T-helper 2 cell treated with Interferon-gamma antibody and Interleukin-4, amounts not matched to agents 5 μg/mL and 100 μg/mL, for 36 hours (primary cell): Measurements from ENCODE around the gene CREB3L2.
"Not testable (repeated sequence)": the region's sequence is repeated elsewhere in the genome, so short reads cannot be mapped to it uniquely, and the experiment has no call there.

Source experiments
- DNase-seq: peaks from one replicate; pipeline ENCODE4 v3.0.0; 2021; ENCODE audit warnings: low spot score
- H3K27ac Mint-ChIP-seq: one replicate; pipeline ENCODE4 v1.8.0; 2021; ENCODE audit warnings: mild to moderate bottlenecking, mixed read lengths
- H3K27me3 Mint-ChIP-seq: one replicate; pipeline ENCODE4 v1.8.0; 2021; ENCODE audit warnings: low read depth, mixed read lengths
- H3K36me3 Mint-ChIP-seq: one replicate; pipeline ENCODE4 v1.8.0; 2021; ENCODE audit warnings: low read depth, mixed read lengths
- H3K4me1 Mint-ChIP-seq: one replicate; pipeline ENCODE4 v1.8.0; 2021; ENCODE audit warnings: low read depth, mixed read lengths
- H3K4me3 Mint-ChIP-seq: one replicate; pipeline ENCODE4 v1.8.0; 2022; ENCODE audit warnings: mild to moderate bottlenecking, moderate library complexity, mixed read lengths
- H3K9me3 Mint-ChIP-seq: one replicate; pipeline ENCODE4 v1.8.0; 2021; ENCODE audit warnings: mixed read lengths

Gene CREB3L2, protein sequence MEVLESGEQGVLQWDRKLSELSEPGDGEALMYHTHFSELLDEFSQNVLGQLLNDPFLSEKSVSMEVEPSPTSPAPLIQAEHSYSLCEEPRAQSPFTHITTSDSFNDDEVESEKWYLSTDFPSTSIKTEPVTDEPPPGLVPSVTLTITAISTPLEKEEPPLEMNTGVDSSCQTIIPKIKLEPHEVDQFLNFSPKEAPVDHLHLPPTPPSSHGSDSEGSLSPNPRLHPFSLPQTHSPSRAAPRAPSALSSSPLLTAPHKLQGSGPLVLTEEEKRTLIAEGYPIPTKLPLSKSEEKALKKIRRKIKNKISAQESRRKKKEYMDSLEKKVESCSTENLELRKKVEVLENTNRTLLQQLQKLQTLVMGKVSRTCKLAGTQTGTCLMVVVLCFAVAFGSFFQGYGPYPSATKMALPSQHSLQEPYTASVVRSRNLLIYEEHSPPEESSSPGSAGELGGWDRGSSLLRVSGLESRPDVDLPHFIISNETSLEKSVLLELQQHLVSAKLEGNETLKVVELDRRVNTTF

DNA sequence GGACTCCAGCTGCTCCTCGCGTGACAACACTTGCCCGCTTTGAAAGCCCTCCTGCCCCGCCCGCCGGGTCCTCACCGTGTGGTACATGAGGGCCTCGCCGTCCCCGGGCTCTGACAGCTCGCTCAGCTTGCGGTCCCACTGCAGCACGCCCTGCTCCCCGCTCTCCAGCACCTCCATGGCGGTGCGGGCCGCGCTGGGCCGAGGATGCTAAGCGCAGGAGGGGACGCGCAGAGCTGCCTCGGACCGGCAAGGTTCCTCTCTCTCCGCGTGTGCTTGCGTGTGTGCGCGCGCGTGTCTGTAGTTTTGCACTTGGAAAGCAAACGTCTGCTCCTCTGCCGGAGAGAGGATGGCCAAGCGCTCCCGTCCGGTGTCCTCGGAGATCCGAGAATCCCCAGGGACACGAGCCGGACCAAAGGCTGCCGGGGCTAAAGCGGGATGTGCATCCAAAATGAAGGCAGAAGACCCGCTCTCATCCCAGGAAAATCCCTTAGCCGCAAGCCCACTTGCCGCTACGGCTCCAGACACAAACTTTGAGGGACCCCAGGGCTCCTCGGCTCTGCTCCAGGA lies at the start of gene CREB3L2:
Gene CREB3L2, minus strand, starts transcription at position 558 of the 567 bp plus-strand sequence. Its CDS starts 381 bp downstream, at position 177.
- no peaks in the 10 kb centered on the region for H3K27me3 Mint-ChIP-seq
- H3K27ac Mint-ChIP-seq = peak within 1 kb of the TSS; percentile 93
- peak; percentile 63 for DNase-seq
- peaks cover 42% of the 10 kb centered on the region for H3K4me1 Mint-ChIP-seq
- peak within 1 kb of the TSS; percentile 89 for H3K4me3 Mint-ChIP-seq
- peaks cover 19% of the 10 kb centered on the region for H3K36me3 Mint-ChIP-seq
- H3K9me3 Mint-ChIP-seq = no peaks in the 10 kb centered on the region

GRCh38 chr7:138049505-138050116 lies 47.7 kb upstream of the CREB3L2 start:
- H3K4me1 Mint-ChIP-seq = no peaks in the 10 kb centered on the region
- H3K27ac Mint-ChIP-seq = no peak overlapping the region
- H3K9me3 Mint-ChIP-seq = peaks cover 9% of the 10 kb centered on the region
- H3K36me3 Mint-ChIP-seq = no peaks in the 10 kb centered on the region
- no peak for DNase-seq
- H3K4me3 Mint-ChIP-seq = no peak overlapping the region
- H3K27me3 Mint-ChIP-seq = no peaks in the 10 kb centered on the region

DNA sequence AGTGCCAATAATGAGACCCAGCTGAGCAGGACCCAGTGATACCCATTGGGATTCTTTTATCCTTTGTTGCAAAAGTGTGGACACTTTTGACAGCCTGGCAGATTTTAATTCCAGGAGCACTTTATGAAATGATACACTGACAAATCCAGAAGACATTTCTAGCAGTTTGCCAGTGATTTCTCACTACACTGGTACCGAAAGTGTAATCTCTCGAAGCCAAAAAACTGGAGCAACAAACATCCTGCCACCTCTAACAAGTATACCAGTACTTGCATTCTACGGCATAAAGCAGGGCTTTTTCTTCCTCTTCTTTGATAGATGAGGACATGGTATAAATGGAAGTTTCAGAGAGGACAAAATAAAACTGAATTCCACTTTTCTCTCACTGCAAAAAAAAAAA lies 46.0 kb upstream of the CREB3L2 start:
- no peak overlapping the region for H3K4me3 Mint-ChIP-seq
- DNase-seq = no peak
- H3K4me1 Mint-ChIP-seq = no peaks in the 10 kb centered on the region
- no peaks in the 10 kb centered on the region for H3K36me3 Mint-ChIP-seq
- H3K27me3 Mint-ChIP-seq = peaks cover 3% of the 10 kb centered on the region
- no peak overlapping the region for H3K27ac Mint-ChIP-seq
- peaks cover 9% of the 10 kb centered on the region for H3K9me3 Mint-ChIP-seq

- H3K36me3 Mint-ChIP-seq = no peaks in the 10 kb centered on the region
- H3K27me3 Mint-ChIP-seq = peaks cover 4% of the 10 kb centered on the region
- no peak overlapping the region for H3K4me3 Mint-ChIP-seq
- no peak overlapping the region for H3K27ac Mint-ChIP-seq
- H3K9me3 Mint-ChIP-seq = no peaks in the 10 kb centered on the region
- no peaks in the 10 kb centered on the region for H3K4me1 Mint-ChIP-seq
- no peak for DNase-seq
These were observed 43.0 kb upstream of the CREB3L2 start for GRCh38 chr7:138044897-138045296.

DNA sequence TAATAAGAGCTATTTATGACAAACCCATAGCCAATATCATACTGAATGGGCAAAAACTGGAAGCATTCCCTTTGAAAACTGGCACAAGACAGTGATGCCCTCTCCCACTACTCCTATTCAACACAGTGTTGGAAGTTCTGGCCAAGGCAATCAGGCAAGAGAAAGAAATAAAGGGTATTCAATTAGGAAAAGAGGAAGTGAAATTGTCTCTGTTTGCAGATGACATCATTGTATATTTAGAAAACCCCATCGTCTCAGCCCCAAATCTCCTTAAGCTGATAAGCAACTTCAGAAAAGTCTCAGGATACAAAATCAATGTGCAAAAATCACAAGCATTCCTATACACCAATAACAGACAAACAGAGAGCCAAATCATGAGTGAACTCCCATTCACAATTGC lies 38.2 kb upstream of the CREB3L2 start:
- H3K4me3 Mint-ChIP-seq, H3K4me1 Mint-ChIP-seq, H3K36me3 Mint-ChIP-seq, DNase-seq, H3K27ac Mint-ChIP-seq, H3K9me3 Mint-ChIP-seq: not testable (repeated sequence)
- H3K27me3 Mint-ChIP-seq = peaks cover 11% of the 10 kb centered on the region

GRCh38 chr7:138036135-138036534 lies 34.2 kb upstream of the CREB3L2 start:
- no peak for DNase-seq
- no peak overlapping the region for H3K27ac Mint-ChIP-seq
- H3K36me3 Mint-ChIP-seq = no peaks in the 10 kb centered on the region
- H3K4me1 Mint-ChIP-seq = no peaks in the 10 kb centered on the region
- no peak overlapping the region for H3K4me3 Mint-ChIP-seq
- H3K9me3 Mint-ChIP-seq = peaks cover 12% of the 10 kb centered on the region
- peaks cover 8% of the 10 kb centered on the region for H3K27me3 Mint-ChIP-seq

- H3K36me3 Mint-ChIP-seq = no peaks in the 10 kb centered on the region
- no peak for DNase-seq
- H3K27ac Mint-ChIP-seq = no peak overlapping the region
- H3K27me3 Mint-ChIP-seq = peaks cover 3% of the 10 kb centered on the region
- H3K4me1 Mint-ChIP-seq = no peaks in the 10 kb centered on the region
- no peak overlapping the region for H3K4me3 Mint-ChIP-seq
- H3K9me3 Mint-ChIP-seq = peaks cover 12% of the 10 kb centered on the region
These were observed 31.4 kb upstream of the CREB3L2 start for GRCh38 chr7:138033241-138033640.

- Mint-ChIP-seq H3K4me1 (no peaks in the 10 kb centered on the region), H3K27ac (no peak overlapping the region), H3K9me3 (peaks cover 12% of the 10 kb centered on the region), H3K36me3 (no peaks in the 10 kb centered on the region), H3K4me3 (no peak overlapping the region), H3K27me3 (peaks cover 3% of the 10 kb centered on the region)
- DNase-seq = no peak
These were observed 30.9 kb upstream of the CREB3L2 start for GRCh38 chr7:138032770-138033169.

- no peak overlapping the region for H3K4me3 Mint-ChIP-seq
- peaks cover 3% of the 10 kb centered on the region for H3K27me3 Mint-ChIP-seq
- H3K9me3 Mint-ChIP-seq = peaks cover 12% of the 10 kb centered on the region
- no peaks in the 10 kb centered on the region for H3K4me1 Mint-ChIP-seq
- no peaks in the 10 kb centered on the region for H3K36me3 Mint-ChIP-seq
- no peak for DNase-seq
- H3K27ac Mint-ChIP-seq = no peak overlapping the region
These were observed 30.3 kb upstream of the CREB3L2 start for GRCh38 chr7:138032186-138032585.

GRCh38 chr7:138030679-138031351 lies 28.9 kb upstream of the CREB3L2 start:
- H3K4me3 Mint-ChIP-seq = no peak overlapping the region
- H3K36me3 Mint-ChIP-seq = no peaks in the 10 kb centered on the region
- H3K27me3 Mint-ChIP-seq = peaks cover 5% of the 10 kb centered on the region
- peaks cover 12% of the 10 kb centered on the region for H3K9me3 Mint-ChIP-seq
- H3K4me1 Mint-ChIP-seq = no peaks in the 10 kb centered on the region
- DNase-seq = no peak
- H3K27ac Mint-ChIP-seq = no peak overlapping the region

DNA sequence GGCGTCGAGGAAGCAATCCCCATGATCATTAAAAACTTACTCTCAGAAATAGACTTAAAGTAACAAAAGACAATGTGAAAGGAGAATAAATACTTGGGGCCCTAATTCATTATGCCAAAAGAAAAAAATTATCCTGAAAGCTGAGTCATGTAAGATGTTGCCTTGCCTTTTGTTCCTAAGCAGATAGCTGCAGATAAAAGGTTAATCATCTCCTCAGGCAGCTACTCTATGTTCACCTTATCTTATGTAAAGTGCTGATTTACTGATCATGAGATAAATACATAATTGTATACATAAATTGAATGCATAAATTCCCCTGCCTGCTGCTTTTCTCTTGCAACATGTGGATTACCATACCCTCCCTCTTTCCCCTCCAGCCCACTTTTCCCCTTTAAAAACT lies 28.1 kb upstream of the CREB3L2 start:
- Mint-ChIP-seq H3K36me3 (no peaks in the 10 kb centered on the region), H3K27me3 (peaks cover 5% of the 10 kb centered on the region), H3K9me3 (peaks cover 14% of the 10 kb centered on the region), H3K27ac (no peak overlapping the region), H3K4me3 (no peak overlapping the region), H3K4me1 (no peaks in the 10 kb centered on the region)
- no peak for DNase-seq

- no peak overlapping the region for H3K27ac Mint-ChIP-seq
- H3K36me3 Mint-ChIP-seq = no peaks in the 10 kb centered on the region
These were observed 27.2 kb upstream of the CREB3L2 start for GRCh38 chr7:138029126-138029525.

GRCh38 chr7:138027100-138027499 lies 25.2 kb upstream of the CREB3L2 start:
- Mint-ChIP-seq H3K27ac (no peak overlapping the region), H3K9me3 (peaks cover 12% of the 10 kb centered on the region), H3K4me1 (peaks cover 5% of the 10 kb centered on the region), H3K27me3 (peaks cover 5% of the 10 kb centered on the region), H3K4me3 (no peak overlapping the region), H3K36me3 (no peaks in the 10 kb centered on the region)
- no peak for DNase-seq

More at GRCh38 chr7:138029126-138029525, 27.2 kb upstream of the CREB3L2 start:
- peaks cover 2% of the 10 kb centered on the region for H3K4me1 Mint-ChIP-seq
- no peak overlapping the region for H3K4me3 Mint-ChIP-seq
- no peak for DNase-seq
- peaks cover 12% of the 10 kb centered on the region for H3K9me3 Mint-ChIP-seq
- H3K27me3 Mint-ChIP-seq = peaks cover 5% of the 10 kb centered on the region
